Stimulated activated naive CD4-positive, alpha-beta T cell (primary cell): ENCODE data around the gene WIPF1.
"Not testable (repeated sequence)": the region's sequence is repeated elsewhere in the genome, so short reads cannot be mapped to it uniquely, and the experiment has no call there.

Source experiments
- DNase-seq, 6 experiments: peaks; one replicate each; lab custom pipeline; 2025; lab: John Stamatoyannopoulos, UW

WIPF1 gene

GRCh38 chr2:174571669-174572323 is 25.8 kb downstream of the WIPF1 start:
- no peak for DNase-seq

- no peak for DNase-seq
These were observed 27.2 kb downstream of the WIPF1 start for GRCh38 chr2:174570318-174570958.

- no peak for DNase-seq
These were observed 27.9 kb downstream of the WIPF1 start for GRCh38 chr2:174569678-174570077.

GRCh38 chr2:174568425-174568824 is 29.2 kb downstream of the WIPF1 start:
- DNase-seq: no peak

GRCh38 chr2:174566871-174567270 is 30.7 kb downstream of the WIPF1 start:
- no peak for DNase-seq

GRCh38 chr2:174563530-174564282 is 33.9 kb downstream of the WIPF1 start:
- no peak for DNase-seq

- no peak for DNase-seq
These were observed 35.6 kb downstream of the WIPF1 start for GRCh38 chr2:174561972-174562370.

GRCh38 chr2:174561283-174561971 is 36.2 kb downstream of the WIPF1 start:
- no peak for DNase-seq

GRCh38 chr2:174560737-174561136 is 36.9 kb downstream of the WIPF1 start:
- no peak for DNase-seq

- no peak for DNase-seq
These were observed 41.6 kb downstream of the WIPF1 start for GRCh38 chr2:174555998-174556397.

GRCh38 chr2:174554529-174555150 is 43.0 kb downstream of the WIPF1 start:
- peak in 2 of 6 experiments; percentile 15 to 22 for DNase-seq

GRCh38 chr2:174553811-174554493 is 43.7 kb downstream of the WIPF1 start:
- DNase-seq: peak in 1 of 6 experiments; percentile 22

GRCh38 chr2:174552880-174553279 is 44.7 kb downstream of the WIPF1 start:
- no peak for DNase-seq

- no peak for DNase-seq
These were observed 45.9 kb downstream of the WIPF1 start for GRCh38 chr2:174551697-174552096.

- not testable (repeated sequence) for DNase-seq
These were observed 49.0 kb downstream of the WIPF1 start for GRCh38 chr2:174548646-174549045.

GRCh38 chr2:174548021-174548420 is 49.6 kb downstream of the WIPF1 start:
- not testable (repeated sequence) for DNase-seq

- DNase-seq: peak in 1 of 6 experiments; percentile 16
These were observed 50.8 kb downstream of the WIPF1 start for GRCh38 chr2:174546519-174547506.

- no peak for DNase-seq
These were observed 52.4 kb downstream of the WIPF1 start for GRCh38 chr2:174545240-174545639.

- DNase-seq: no peak
These were observed 52.8 kb downstream of the WIPF1 start for GRCh38 chr2:174544802-174545201.

- DNase-seq: no peak
These were observed 53.4 kb downstream of the WIPF1 start for GRCh38 chr2:174544156-174544555.
